Stomach (tissue), 4 donors: ENCODE results near the gene PDE4B.

ENCODE experiments used
- CTCF ChIP-seq, 7 experiments: fragments of 450-650 bp in 4 of 7; fragments of 200-600 bp in 3 of 7; sonication (generic) in 3 of 7; IDR thresholded peaks; one replicate each; pipeline ENCODE4 v1.5.1; 2016 to 2019; ENCODE audit warnings: antibody characterized with exemption in 7 of 7, control low read depth in 2 of 7, mild to moderate bottlenecking in 1 of 7
- EP300 ChIP-seq: sonication (generic); formaldehyde crosslinking; IDR thresholded peaks from one replicate; pipeline ENCODE4 v1.6.1; 2017; ENCODE audit warnings: antibody characterized with exemption
- POLR2A ChIP-seq, 4 donors: fragments of 450-650 bp; IDR thresholded peaks; one replicate each; pipeline ENCODE4 v1.6.1; 2016; ENCODE audit warnings: antibody characterized with exemption in 4 of 4, control low read depth in 2 of 4, mild to moderate bottlenecking in 1 of 4, moderate library complexity in 1 of 4
- POLR2AphosphoS5 ChIP-seq, 3 donors: sonication (generic); formaldehyde crosslinking; IDR thresholded peaks; one replicate each; pipeline ENCODE4 v1.6.1; 2016; ENCODE audit warnings: antibody characterized with exemption in 3 of 3

DNA sequence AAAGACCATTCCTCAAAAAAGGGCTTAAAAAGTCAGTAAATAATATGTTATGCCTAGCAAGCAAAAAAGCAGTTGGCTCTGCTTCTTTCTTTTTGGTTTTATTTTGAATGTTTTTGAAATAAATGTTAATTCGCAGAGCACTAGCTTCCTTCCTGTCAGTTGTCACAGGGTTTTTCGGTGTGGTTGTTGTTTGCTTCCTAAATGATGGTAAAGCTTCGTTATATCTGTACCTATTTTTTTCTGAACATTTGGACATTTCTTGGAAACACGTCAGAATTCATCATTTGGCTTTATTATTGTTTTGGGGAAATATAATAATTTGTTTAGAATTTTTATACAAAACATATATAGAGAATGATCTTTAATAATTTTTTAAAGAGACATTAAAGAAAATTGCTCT lies 389.3 kb downstream of the PDE4B start:
- TF ChIP-seq POLR2A (IDR thresholded peaks at IDR 0.05) (no peak), CTCF (IDR thresholded peaks at IDR 0.05) (no peak), POLR2AphosphoS5 (IDR thresholded peaks at IDR 0.05) (no peak), EP300 (no peak)
